Measurements from ENCODE around the gene TUBB3. TPM values are rescaled to one million over a fixed set of nuclear protein-coding genes. Genes with fewer than 3 reads are reported as not detected.

TUBB3 gene
- total RNA-seq, 4 donors from 2014 or later = 2.2 to 9.6 (median 8.0) TPM; not detected in 1

DNA sequence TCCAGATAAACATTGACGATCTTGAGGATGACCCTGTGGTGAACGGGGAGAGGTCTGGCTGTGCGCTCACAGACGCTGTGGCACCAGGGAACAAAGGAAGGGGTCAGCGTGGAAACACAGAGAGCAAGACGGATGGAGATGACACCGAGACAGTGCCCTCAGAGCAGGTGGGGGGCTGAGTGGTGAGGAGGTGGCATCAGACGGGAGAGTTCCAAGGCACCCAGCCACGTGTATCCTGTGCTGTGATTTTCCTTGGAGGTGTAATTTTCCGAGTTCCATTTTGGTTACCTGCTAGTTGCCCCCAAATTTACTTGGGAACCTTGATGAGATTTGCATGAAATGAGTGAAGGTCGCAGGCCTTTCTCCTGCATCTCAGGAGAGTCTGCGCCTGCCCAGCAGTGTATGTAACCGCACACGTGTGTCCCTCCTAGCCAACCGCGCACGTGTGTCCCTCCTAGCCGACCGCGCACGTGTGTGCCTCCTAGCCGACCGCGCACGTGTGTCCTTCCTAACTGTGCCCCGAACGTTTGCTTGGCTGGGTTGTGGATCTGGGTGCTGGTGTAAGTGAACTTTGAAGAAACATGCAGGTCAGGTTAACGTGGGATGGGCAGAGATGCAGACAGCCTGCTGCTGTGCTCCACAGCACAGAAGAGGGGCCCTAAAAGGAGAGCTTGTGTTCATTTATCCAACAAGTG lies 39.6 kb upstream of the TUBB3 start:
- 92 to 93% methylated on average over 24 to 27 of the region's 28 CpGs for WGBS, 2 donors
- Histone ChIP-seq H3K4me3 (no peak overlapping the region), H3K27ac (no peak overlapping the region), H3K9me3 (no peaks in the 10 kb centered on the region), H3K27me3 (no peaks in the 10 kb centered on the region), H3K4me1 (peaks cover 0 to 20% (median 0%) of the 10 kb centered on the region in 3 donors), H3K36me3 (peaks cover 44 to 98% (median 58%) of the 10 kb centered on the region in 3 donors)
- TF ChIP-seq CTCF (IDR thresholded peaks at IDR 0.05) (no peak), POLR2A (IDR thresholded peaks at IDR 0.05) (no peak)
- intact Hi-C loops (cut with DNase I) = no loop called here
- no peak for DNase-seq

DNA sequence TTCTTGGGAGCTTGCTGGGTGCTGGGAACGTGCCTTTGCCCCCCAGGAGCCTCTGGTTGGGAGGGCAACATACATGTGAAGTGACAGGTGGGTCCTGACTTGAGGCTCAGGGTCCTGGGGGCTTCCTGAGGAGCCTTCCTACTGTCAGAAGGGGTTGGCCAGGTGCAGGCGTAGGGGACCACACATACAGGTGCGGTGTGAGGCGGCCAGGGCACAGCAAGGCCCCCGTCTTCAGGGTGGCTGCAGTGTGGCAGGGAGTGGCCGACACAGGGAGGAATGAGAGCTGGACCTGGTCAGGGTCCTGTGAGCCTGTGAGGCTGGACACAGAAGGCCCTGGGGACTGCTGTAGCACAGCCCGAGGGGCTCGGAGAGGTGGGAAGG lies 39.1 kb upstream of the TUBB3 start:
- TF ChIP-seq CTCF (IDR thresholded peaks at IDR 0.05) (no peak), POLR2A (IDR thresholded peaks at IDR 0.05) (no peak)
- Histone ChIP-seq H3K27ac (no peak overlapping the region), H3K4me3 (no peak overlapping the region), H3K36me3 (peaks cover 41 to 98% (median 58%) of the 10 kb centered on the region in 3 donors), H3K9me3 (no peaks in the 10 kb centered on the region), H3K27me3 (no peaks in the 10 kb centered on the region), H3K4me1 (peaks cover 0 to 20% (median 0%) of the 10 kb centered on the region in 3 donors)
- intact Hi-C loops (cut with DNase I) = no loop called here
- WGBS, 2 donors = 97 to 100% methylated on average over 3 to 4 of the region's 8 CpGs
- no peak for DNase-seq

DNA sequence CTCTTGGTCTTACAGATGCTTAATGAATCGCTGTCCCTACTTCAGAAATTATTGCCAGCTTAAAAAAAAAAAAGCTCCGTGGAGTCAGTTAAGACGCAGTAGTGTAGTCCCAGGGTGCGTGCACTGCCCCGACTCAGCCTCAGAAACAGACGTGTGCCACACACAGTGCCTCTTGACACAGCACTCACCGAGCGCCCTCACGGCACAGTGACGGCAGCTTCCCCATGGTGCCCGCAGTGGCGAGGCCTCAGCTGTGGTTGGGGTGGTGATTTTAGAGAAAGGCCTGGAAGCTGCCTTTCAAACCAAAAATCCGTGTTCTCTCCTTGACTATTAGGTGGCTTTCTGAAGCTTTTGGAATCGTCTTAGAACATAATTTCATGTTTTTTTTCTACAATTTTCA lies 35.9 kb upstream of the TUBB3 start:
- no peak for TF ChIP-seq POLR2A (IDR thresholded peaks at IDR 0.05)
- Histone ChIP-seq H3K27me3 (no peaks in the 10 kb centered on the region), H3K4me1 (no peaks in the 10 kb centered on the region), H3K9me3 (no peaks in the 10 kb centered on the region), H3K4me3 (no peak overlapping the region), H3K27ac (no peak overlapping the region), H3K36me3 (peaks cover 57 to 100% (median 83%) of the 10 kb centered on the region in 3 donors)
- no peak for DNase-seq
- WGBS, 2 donors = 86 to 93% methylated on average over 5 to 12 of the region's 14 CpGs
- intact Hi-C loops (cut with DNase I) = no loop called here

DNA sequence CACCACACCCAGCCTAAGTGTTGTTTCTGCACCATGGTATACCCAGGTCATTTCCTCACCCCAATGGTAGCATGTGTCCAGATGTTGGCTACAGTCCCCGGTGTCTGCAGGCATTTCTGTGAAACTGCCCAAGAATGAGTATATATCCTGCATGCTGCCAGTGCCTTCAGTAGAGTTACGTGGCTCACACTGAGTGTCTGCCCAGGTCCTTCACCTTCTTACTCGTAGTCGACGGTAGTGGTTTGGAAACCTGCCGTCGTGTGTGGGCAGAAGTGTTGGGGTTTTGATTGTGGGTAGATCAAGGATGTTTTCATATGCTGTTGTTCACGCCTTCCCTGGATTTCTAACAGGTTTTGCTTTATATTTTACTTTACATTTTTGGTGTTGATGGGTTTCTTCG lies 32.9 kb upstream of the TUBB3 start:
- no peak for DNase-seq
- Histone ChIP-seq H3K27me3 (no peaks in the 10 kb centered on the region), H3K4me1 (no peaks in the 10 kb centered on the region), H3K36me3 (peaks cover 62 to 100% (median 80%) of the 10 kb centered on the region in 3 donors), H3K27ac (no peak overlapping the region), H3K9me3 (no peaks in the 10 kb centered on the region), H3K4me3 (no peak overlapping the region)
- no peak for TF ChIP-seq POLR2A (IDR thresholded peaks at IDR 0.05)
- no peak for TF ChIP-seq CTCF (IDR thresholded peaks at IDR 0.05)
- intact Hi-C loops (cut with DNase I) = no loop called here
- 83 to 84% methylated on average over 9 of the region's 9 CpGs for WGBS, 2 donors

DNA sequence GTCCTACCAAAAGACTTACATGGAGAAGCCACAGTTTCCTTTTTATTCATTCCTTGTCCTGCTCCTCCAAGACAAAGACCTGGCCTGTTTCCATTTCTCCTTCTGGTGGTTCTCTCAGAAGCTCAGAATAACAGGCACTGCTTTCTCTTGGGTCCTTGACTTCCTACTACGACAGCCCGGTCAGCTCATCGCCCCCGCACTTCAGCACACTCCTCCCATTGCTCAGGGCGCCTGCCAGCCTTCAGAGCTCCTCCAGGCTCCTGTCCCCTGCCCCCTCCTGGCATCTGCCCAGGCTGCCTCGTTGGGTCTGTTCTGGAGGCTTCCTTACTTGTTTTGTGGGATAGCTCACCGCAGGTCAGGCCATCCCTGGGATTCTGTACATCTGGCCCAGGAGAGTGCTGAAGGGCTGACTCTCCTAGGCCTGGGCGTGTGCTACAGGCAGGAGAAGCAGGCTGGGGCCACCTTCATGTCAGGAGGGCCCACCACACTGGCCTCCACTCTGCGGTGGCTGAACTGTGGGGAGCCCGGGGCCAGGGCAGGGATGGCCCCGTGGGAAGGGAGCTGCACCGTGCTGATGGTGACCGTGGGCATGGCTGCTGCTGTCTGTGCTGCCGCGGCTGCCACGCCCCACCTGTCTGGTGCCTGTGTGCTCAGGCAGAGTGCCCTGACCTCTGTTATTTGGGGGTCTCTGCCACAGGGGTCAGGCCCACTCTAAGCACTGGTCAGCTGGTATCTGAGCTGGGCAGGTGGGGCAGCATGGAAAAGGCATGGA lies 32.1 kb upstream of the TUBB3 start:
- peaks cover 64 to 100% (median 80%) of the 10 kb centered on the region in 3 donors for H3K36me3 ChIP-seq
- no peaks in the 10 kb centered on the region for H3K4me1 ChIP-seq
- H3K27ac ChIP-seq = no peak overlapping the region
- 79 to 86% methylated on average over 7 of the region's 16 CpGs for WGBS, 2 donors
- no peak for DNase-seq
- intact Hi-C loops (cut with DNase I) = no loop called here
- H3K27me3 ChIP-seq = no peaks in the 10 kb centered on the region
- H3K9me3 ChIP-seq = no peaks in the 10 kb centered on the region
- no peak for TF ChIP-seq CTCF (IDR thresholded peaks at IDR 0.05)
- no peak for TF ChIP-seq POLR2A (IDR thresholded peaks at IDR 0.05)
- H3K4me3 ChIP-seq = no peak overlapping the region
